SIG-M5 (cell line): ENCODE data around the gene OPRL1.

ENCODE experiments used
- DNase-seq: peaks from one replicate; lab custom pipeline; 2025; lab: John Stamatoyannopoulos, UW

The OPRL1 gene

DNA sequence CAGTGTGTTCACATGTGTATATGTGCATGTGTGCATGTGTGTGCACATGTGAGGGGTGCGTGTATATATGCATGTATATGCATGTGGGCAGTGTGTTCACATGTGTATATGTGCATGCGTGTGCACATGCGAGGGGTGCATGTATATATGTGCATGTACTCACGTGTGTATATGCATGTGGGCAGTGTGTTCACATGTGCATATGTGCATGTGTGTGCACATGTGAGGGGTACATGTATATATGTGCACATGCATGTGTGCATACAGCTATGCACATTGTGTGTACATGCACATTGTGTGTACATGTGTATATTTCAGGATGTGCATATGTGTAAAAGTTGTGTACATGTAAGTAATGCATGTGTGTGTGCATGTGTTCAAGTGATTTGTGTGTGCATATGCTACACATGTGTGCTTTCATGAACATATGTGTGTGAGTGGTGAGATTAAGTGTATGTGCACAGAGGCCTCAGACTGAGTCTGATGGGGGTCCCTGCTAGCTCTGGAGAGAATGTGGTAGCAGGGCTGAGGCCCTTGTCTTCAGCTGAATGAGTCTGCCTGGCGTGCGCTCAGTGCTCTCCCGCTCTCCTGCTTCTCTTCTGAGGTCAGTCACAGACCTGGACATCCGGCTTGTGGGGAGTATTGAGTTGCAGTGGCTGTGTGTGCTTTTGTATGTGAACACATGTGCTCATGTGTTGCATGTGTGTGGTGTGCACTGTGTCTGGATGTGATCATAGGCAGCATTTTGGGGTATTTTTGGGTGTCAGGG, 64.4 kb downstream of the OPRL1 start:
- DNase-seq: no peak

DNA sequence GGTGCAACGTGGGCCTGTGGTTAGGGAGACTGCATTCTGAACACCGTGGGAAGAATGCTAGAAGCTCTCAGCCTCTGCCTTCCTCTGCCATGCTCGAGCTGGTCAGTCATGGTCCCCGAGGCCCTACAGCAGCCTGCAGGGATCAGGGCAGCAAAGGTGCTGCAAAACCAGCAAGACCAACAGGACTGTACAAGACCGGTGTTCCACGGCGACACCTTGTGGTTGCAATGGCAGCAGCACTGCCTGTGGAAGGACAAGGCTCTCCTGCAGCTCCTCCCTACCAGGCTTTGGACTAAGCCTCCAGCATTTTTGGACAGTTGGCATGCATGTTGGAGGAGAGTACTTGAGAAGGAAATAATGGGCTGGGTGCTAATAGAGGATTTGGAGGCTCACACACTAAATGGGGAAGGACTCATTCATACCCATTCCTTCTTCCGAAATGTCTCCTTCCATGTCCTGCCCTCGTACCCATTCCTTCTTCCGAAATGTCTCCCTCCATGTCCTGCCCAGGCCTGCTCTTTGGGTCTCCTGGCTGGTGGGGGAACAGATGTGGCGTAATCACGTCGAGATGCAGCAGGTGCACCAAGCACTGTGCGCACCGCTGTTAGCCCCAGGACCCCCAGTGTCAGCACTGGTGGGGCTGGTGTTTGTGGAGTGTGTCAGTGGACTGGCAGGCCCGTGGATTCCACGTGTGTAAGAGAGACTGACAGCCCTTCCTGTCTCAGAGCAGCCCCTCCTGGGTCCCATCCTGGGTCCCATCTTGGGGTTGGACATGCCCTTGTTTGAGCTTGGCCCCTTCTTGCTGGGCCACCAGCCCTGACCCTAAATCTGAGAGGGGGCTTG, 65.8 kb downstream of the OPRL1 start:
- no peak for DNase-seq

DNA sequence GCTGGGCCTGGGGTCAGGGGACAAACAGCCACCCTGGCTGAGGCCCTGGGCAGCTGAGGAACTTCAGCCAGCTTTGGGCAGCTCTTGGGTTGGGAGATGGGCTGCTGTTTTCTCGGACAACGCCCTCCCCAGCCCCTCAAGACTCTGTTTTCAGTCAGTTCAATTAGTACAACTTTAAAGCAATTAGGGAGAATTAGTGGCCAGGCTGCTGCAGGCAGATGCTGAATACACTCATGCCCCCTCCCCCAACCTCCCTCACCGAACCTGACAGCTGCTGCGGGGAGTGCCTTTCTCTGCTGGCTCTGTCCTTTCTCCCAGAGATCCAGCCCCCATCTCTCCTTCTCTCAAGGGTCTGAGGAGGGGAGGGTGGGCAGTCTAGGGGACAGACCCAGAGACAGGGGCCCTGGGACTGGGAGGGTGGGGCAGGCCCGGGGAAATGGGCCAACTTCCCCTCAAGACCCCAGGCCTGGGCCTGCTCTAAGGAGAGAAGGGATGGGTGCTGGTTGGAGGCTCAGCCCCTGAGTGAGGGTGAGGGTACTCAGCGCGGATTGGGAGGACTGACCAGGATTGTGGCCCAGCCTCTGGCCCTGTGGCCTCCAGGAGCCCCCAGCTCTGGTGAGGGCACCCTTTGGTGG, 66.5 kb downstream of the OPRL1 start:
- no peak for DNase-seq

DNA sequence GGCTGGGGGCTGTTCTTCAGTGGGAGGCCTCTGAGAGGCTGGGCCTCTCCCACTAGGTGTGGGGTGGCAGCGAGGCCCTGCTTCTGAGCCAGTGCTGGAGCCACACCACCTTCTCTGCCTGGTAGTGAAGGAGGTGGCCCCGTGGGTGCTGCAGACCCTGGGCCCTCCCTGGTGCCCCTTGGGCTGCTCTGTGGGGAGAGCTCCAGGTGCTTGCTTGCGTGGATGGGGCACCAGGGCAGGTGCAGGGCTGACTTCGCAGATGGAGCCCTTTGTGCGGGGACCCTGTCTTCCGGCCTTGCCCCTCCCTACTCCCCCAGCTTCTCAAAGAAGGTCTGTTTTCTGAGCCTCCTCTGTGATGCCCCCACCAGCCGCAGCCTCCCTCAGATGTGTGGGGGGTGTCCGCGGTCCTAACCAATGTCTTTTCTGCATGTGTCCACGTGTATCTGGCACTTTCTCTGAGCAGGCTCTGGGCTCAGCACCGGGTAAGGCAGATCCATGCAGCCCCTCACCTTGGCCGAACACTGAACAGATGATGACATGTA, 67.1 kb downstream of the OPRL1 start:
- no peak for DNase-seq

DNA sequence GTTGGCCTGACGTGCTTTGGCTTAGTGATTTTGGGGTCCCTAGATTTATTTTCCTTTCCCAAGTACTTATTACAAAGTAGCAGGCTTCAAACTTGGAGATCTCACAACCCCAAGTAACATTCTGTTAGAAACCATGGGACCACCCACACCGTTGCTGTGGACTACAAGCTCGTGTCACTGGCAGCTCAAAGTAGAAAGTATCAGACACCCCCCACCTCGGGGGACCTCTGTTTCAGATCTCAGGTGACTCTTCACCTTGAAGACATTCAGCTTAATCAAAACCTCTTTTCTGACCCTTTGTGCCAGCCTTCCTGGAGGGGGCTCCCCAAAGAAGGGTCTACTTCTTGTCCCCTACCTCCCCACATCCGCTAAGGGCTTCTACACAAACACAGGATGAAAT, 68.7 kb downstream of the OPRL1 start:
- DNase-seq: no peak

DNA sequence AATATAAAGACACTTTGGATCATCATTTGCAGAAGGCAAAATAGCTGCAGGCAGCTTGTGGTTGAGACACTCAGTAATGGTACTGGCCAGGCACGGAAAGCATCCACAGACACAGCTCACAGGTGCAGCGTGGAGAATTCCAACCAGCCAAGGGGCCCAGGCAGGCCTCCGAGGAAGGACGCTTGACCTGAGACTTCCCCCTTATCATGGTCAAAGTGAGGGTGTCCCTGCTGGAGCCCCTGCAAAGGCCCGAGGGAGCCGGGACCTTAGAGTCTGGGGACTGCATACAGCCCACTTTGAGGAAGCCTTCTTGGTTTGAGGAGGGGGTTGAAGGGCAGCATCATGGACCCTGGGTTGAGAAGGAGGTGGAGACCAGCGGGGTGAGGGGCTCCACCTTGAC, 69.3 kb downstream of the OPRL1 start:
- no peak for DNase-seq

DNA sequence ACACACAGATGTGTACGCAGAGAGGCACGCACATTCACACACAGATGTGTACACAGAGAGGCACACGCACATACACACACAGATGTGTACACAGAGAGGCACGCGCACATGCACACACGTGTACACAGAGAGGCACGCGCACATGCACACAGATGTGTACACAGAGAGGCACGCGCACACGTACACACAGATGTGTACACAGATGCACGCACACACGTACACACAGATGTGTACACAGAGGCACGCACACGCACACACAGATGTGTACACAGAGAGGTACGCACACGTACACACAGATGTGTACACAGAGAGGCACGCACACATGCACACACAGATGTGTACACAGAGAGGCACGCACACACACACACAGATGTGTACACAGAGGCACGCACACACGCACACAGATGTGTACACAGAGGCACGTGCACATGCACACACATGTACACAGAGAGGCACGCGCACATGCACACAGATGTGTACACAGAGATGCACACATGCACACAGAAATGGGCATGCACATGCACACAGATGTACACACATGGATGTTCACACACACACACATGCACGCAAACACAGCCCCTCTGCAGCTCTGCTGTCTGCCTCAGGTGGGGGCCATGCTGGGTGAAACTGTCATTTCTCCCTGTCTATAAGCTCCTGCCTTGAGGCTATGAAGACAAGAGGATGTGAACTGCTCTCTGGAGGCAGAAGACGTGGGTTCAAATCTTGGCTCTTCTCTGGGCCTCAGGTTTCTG, 70.1 kb downstream of the OPRL1 start:
- DNase-seq: no peak
